NCI-H2081 (cell line): ENCODE measurements around the gene KCNN3.
"Not testable (repeated sequence)": the region's sequence is repeated elsewhere in the genome, so short reads cannot be mapped to it uniquely, and the experiment has no call there.

Experiments used
- DNase-seq, 2 experiments: peaks; one replicate each; lab custom pipeline; 2025; lab: John Stamatoyannopoulos, UW

Gene KCNN3

DNA sequence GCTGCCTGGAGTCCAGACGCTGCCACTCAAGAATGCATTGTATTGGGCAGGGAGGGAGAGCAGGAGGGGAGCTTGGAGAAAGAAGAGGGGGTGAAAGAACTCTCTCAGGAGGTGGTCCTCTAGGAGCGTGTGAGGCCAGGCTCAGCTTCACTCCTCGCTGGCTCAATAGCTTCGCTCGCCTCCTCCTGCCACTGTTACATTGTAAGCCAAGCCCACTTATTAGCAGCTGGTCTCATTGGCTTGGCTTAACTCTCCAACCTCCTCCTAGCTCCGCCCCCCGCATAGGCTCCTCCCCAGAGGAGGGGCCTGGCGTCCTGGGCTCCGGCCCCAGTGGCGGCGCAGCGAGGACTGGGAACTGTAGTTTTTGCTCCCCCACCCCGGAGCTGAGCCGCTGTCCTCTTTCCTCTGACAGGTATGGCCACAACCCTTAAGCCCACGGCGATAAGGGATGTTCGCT is at the start of gene KCNN3:
Gene KCNN3 (minus strand): TSS at position 167 of the 457 bp plus-strand sequence. CDS start 317 bp downstream, outside the sequence.
- DNase-seq = peak; percentile 96

GRCh38 chr1:154913273-154913672 is 43.2 kb upstream of the KCNN3 start:
- peak; percentile 54 to 89 for DNase-seq

DNA sequence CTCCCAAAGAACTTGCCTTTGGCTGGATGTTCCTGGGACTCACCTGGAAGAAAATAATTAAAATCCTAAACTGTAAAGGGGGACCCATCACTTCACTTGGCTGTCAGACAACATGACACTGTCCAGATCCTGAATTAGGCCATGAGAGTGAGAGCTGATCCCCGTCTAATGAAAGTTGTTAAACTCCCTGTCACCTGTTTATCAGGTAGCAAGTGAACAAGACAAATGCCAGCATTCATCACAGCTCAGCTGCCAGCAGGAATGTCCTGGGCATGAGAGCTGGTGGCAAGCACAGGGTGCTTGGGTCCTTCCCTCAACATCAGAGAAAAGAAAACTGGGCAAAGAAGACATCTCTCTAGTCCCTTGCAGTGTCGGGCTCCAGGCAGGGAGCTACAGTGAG is 42.7 kb upstream of the KCNN3 start:
- DNase-seq = no peak

- no peak for DNase-seq
These were observed 41.8 kb upstream of the KCNN3 start for GRCh38 chr1:154911691-154912550.

- DNase-seq = no peak
These were observed 40.8 kb upstream of the KCNN3 start for GRCh38 chr1:154910851-154911250.

DNA sequence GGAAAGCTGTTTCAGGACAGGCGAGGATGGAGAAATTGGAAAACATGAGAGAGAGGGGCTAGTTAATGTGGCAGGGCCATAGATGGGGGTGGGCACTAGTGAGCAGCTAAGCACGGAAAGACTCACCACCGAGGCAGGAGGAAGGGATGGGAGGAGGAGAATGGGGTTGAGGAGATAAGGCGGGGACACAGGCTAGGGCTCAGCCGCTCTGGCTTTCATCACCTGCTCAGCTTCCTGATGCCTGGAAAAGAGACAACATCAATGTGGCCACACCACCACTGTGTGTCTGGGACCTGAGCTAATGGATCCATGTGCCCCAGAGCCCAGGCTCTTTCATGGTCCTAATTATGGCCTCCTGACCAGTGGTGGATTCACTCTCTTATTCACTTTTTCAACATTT is 38.9 kb upstream of the KCNN3 start:
- DNase-seq = no peak

DNA sequence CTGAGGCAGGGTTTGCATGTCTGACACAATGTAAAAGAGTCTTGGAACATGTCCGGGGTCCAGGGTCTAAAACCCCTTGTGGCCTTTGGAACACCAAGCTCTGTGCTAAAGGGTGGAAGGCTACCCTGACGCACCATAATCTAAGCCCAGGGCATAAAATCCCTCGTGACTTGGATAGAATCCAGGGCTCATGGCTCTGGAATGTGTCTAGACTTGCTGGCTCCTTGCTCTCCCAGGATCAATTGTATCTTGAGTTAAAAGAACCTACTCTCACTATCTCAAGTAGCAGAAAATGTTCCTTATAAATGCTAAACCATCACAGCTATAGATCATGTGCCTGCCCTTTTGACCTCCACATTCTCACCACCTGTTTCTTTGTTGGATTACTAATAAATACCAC is 38.0 kb upstream of the KCNN3 start:
- DNase-seq = not testable (repeated sequence)

DNA sequence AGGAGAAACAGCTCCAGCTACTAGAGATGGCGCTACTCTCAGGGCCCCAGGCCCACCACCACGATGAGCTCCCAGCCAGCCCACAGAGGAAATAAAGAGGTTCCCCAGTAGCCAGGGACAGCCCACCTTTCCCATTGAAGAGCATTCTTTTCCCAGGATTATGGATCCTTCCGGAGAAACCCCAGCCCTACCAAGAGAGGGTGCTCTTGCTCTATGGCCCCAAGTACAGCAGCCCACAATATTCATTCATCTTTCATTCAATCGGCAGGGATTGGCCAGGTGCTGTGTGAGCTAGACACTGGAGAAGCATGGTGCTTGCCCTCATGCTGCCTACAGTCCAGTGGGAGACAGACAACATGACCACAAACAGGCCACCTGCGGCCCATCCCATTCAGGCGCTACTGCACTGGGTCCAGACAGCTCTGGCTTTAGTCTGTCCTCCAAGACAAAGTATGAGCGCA is 36.6 kb upstream of the KCNN3 start:
- peak in 1 of 2 experiments; percentile 17 for DNase-seq

DNA sequence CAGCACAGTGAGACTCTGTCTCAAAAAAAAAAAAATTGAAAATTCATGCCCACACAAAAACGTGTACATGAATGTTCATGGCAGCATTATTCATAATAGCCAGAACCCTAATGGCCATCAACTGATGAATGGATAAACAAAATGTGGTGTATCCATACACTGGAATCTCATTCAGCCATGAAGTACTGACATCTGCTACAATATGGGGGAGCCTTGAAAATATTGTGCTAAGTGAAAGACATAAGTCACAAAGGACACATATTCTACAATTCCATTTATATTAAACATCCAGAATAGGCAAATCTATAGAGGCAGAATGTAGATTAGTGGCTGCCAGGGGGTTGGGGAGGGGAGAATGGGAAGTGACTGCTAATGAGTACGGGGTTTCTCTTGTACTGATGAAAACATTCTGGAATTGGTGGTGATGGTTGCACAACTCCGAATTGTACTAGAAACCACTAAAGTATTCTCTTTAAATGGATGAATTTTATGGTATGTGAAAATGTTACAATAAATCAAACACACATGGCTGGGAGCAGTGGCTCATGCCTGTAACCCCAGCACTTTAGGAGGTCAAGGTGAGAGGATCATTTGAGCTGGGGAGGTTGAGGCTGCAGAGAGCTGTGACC is 33.0 kb upstream of the KCNN3 start:
- DNase-seq = no peak

DNA sequence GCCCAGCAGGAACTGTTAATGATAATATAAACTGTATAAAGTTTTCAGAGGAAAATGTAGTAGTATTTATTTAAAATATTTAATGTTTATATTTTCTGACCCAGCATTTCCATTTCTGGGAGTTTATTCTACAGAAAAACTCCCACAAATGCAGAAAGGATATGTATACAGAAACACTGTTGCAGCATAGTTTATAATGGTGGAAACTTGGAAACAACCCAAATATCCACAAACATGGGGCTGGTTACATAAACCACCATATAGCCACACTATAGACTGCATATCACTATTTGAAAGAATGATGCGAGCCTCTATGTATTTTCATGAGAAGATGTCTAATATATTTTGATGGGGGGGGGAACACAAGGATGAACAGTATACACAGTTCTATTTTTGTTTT is 31.5 kb upstream of the KCNN3 start:
- no peak for DNase-seq

DNA sequence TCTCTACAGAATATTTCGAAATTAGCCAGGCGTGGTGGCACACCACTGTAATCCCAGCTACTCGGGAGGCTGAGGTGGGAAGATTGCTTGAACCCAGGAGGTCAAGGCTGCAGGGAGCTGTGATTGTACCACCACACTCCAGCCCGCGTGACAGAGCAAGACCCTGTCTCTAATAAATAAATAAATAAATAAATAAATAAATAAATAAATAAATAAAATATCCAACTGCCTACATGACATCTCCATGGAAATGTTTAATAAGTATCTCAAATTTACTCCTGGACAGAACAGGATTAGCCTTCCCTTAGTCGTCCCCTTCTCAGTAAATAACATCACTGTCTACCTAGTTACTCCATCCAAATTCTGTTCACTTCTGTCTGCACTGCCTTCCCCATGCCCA is 29.0 kb upstream of the KCNN3 start:
- DNase-seq = no peak

DNA sequence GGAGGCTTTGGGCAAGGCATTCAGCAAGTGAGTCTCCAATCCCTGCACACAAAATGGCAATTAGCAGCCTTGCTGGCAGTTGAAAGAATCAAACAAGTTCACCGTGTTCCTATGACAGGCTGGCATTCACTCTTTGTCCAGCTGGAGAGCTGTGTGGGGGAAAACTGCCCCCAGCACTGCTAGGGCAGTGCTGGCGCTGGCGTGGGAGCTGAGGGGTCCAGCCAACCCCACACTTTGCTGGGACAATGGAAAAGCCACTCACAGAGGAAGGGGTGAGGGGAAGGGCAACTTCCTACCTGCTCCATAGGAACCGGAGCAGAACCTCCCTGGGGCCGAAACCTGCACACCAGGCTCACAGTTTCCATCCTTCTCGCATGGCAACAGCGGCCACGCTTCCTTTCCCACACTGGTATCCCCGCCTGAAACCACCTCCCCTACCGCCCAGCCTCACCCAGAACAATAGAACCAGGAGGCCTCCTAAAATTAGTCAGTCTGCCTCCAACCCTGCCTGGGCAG is 26.7 kb upstream of the KCNN3 start:
- DNase-seq = no peak

GRCh38 chr1:154895798-154896197 is 25.7 kb upstream of the KCNN3 start:
- DNase-seq = no peak

GRCh38 chr1:154891452-154891851 is 21.4 kb upstream of the KCNN3 start:
- no peak for DNase-seq

DNA sequence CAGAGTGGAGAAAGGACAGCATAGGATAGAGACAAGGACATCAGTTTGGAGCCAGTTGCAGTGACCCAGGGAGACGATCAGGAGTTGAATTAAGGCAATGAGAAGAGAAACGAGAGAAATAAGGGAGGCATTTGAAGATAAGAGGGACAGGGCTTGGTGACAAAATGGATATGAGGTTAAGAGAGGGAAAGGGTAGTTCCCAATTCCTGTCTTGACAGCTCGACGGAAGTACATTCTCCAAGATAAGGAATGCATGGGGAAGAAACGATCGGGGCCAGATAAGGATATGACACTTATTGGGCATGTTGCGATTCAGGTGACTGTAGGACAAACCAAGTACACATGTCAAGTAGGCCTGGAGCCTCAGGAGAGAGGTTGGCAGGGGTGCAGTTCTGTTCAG is 18.7 kb upstream of the KCNN3 start:
- no peak for DNase-seq

DNA sequence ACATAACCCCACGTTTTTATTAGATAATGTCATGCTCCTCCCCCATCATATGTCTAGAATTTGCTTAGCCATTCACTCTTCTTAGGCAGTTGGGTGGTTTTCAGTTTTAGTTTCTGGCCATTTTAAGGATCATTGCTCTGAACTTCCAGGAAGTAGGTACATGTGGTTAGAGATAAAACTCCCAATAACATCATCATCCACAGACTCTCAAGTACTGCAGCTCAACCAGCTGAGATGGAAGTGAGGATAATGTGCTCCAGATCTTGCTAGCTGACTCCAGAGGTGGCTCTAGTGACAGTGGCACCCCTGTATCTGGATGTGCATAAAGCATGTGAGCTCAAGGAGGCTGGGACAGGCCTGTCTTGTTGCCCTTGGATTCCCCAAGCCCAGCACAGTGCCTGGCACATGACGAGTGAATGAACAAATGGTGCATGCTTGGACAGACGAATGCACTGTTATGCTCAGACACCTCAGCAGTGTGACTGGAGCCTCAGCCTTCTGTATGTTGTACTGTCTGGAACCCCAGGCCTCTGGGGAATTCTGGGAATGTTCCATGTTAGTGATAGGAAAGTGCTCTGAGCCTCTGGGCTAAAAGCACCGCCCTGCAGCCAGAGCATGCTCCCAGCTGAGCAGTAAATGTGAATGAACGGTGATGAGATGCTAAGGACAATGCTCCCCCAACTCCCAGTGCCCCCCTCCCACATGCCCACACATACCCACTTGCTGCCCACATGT is 16.4 kb upstream of the KCNN3 start:
- DNase-seq = no peak

DNA sequence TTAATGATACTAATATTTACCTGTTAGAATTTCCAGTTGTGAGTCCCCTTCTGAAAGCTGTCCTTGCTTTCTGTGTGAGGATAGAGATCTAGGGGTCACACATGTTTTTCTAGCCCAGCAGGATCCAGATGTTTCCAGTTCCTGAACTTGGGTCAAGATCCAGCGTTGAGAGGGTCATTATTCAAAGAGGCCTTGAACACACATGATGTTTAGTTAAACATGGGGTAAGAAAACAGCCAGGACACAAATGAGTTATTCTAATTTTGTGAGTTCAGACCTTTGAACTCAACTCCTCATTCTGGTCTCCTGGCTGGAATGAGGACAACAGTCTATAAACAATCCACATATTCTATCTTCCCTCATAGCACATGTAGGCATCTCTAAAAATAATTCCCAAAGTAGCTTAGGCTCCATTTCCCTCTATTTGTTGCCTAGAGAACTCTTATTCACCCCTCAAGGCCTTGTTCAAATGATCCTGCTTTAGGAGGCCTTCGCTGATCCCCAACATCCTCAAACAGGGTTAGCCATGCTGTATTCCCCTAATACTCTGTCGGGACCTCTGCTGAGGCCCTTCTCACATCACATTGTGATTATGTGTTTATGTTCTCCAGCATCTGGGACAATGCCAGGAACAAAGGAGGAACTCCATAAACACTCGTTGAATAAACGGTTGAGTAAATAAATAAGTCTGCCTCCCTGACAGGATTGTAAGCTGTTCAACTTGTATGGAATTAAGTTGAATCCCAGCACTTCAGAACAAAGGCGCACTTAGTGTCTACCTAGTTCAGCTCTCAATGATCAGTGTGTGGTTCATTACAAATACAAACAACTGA is 15.0 kb upstream of the KCNN3 start:
- no peak for DNase-seq

DNA sequence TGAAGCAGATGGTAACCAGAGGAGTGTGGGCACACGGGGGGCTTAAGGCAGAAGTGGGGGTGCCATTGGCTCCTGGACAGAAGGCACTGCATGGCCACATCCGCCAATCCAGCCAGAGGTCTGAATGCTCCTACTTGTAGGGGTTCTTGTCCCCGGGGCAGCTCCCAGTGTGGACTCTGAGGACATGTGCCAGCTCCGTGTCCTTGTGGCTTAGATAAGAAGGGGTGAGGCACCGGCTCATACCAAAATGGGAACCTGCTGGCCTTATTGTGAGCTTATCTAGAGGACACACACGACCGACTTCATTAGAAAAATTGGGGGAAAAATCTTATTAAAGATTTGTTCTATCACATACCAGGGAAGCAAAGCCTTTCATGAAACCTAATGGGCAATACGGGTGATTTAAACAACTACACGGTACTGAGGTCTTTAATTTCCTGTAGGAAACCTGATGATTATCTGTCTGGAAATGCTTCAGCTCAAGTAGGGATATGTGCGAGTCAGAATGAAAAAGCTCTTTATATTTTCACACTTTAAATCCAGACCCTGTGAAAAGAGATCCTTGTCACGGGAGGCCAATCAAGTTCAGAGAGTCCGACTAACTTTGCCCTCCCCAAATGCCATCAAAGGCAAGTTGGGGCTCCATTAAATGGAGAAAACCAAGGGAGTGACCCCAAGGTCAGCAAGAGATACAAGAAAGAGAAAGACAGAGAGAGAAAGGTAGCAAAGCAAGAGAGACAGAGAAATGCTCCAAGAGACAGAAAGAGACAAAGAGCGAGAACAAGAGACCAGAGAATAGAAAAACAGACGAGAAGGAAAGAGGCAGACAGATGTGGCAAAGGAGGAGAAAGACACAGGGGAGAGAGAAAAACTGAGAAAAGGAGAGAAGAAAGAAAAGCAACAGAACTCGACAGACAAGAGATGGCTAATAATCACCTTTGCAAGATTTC is 14.1 kb upstream of the KCNN3 start:
- DNase-seq = no peak

DNA sequence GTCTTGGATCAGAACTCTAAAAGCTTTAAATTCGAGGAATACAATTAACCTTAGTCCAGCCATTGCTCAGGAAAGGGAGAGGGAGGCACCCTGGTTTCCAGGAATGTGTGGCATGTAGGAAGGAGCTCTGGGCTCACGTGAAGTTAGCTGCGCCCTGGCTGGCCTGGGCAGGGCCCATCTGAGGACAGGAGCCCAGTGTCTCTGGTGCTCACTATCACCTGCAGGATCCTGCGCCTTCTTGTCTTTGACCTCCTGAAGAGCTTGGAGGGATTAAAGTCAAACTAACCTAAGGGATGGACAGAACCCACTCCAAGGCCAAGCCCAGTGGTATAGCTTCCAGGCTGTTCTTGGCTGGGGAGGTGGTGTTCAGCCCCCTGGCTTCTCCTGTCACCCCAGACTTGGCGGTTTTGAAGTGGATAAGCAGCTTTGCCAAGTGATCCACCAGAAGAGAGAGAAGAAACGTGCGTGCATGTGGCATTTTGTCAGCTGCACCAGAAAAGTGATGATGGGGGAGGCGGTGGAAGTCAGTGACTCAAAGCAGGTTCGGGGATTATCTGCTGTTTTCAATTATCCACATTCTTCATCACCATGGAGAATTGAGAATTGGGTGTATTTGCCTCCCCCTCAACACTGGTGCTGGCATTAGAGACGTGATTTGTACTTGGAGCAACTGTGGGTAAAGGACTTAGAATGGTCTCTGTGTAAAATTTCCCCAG is 11.9 kb upstream of the KCNN3 start:
- no peak for DNase-seq

GRCh38 chr1:154880671-154881070 is 10.6 kb upstream of the KCNN3 start:
- DNase-seq = no peak
